Measurements from ENCODE around the gene GLOD5.

- TF ChIP-seq CTCF (IDR thresholded peaks at IDR 0.05; ENCODE audit: poor library complexity, severe bottlenecking) (no peak), POLR2AphosphoS5 (IDR thresholded peaks at IDR 0.05) (no peak), REST (IDR thresholded peaks at IDR 0.05; ENCODE audit: borderline replicate concordance) (no peak), RAD21 (conservative IDR thresholded peaks at IDR 0.05) (no peak), MXI1 (conservative IDR thresholded peaks at IDR 0.05; ENCODE audit: poor library complexity, severe bottlenecking) (no peak), TAF1 (IDR thresholded peaks at IDR 0.05; ENCODE audit: low read depth) (no peak), EZH2 (IDR thresholded peaks at IDR 0.05; ENCODE audit: borderline replicate concordance, insufficient read depth, low read length, poor library complexity, severe bottlenecking) (no peak), EP300 (conservative IDR thresholded peaks at IDR 0.05; ENCODE audit: poor library complexity, severe bottlenecking) (no peak), SMC3 (conservative IDR thresholded peaks at IDR 0.05; ENCODE audit: poor library complexity) (no peak)
Measured at GRCh38 chrX:48752498-48752897, 9.0 kb upstream of the GLOD5 start.

Measured in neural cell (in vitro differentiated cells).